GM19395 (cell line): ENCODE results near the gene WDR88.

ENCODE experiments used
- ATAC-seq: cut with Tn5 transposase; IDR thresholded peaks from one replicate; pipeline ENCODE4 v1.9.1; 2021; ENCODE audit warnings: mild to moderate bottlenecking, moderate library complexity; ENCODE audit not compliant: unreplicated experiment

Gene WDR88, protein sequence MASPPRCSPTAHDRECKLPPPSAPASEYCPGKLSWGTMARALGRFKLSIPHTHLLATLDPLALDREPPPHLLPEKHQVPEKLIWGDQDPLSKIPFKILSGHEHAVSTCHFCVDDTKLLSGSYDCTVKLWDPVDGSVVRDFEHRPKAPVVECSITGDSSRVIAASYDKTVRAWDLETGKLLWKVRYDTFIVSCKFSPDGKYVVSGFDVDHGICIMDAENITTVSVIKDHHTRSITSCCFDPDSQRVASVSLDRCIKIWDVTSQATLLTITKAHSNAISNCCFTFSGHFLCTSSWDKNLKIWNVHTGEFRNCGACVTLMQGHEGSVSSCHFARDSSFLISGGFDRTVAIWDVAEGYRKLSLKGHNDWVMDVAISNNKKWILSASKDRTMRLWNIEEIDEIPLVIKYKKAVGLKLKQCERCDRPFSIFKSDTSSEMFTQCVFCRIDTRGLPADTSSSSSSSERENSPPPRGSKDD

DNA sequence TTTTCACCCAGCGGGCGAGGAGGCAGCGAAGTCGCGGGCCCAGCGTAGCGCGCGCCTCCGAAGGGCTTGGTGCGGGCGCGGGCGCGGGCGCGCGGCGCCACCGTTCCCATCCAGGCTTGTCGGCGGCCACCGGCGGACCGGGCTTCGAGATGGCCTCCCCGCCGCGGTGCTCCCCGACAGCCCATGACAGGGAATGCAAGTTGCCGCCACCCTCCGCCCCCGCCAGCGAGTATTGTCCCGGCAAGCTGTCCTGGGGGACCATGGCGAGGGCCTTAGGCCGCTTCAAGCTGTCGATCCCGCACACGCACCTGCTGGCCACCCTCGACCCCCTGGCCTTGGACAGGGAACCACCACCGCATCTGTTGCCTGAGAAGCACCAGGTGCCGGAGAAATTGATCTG is at the start of gene WDR88:
TSS of gene WDR88 (plus strand) at position 94 of the 400 bp plus-strand sequence. CDS start at position 150, 56 bp downstream.
- ATAC-seq: no peak

- no peak for ATAC-seq
Measured at GRCh38 chr19:33085570-33086128, 46.3 kb upstream of the WDR88 start.

DNA sequence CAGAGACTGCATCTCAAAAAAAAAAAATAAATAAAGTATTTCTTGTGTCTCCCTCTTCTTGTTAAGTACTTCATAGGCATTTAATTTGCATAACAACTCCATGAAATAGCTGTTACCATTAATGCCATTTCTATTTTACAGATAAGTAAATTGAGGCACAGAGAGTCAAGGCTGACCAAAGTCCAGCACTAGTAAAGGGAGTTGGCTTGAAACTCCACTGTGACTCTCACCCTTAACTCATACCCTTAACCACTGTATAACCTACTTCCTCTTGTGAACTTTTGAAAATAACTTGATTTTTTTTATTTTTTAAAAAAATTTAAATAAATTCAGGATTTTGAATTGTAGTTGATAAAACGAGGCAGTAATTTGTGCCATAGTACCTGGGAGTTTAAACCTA is 45.0 kb upstream of the WDR88 start:
- no peak for ATAC-seq

DNA sequence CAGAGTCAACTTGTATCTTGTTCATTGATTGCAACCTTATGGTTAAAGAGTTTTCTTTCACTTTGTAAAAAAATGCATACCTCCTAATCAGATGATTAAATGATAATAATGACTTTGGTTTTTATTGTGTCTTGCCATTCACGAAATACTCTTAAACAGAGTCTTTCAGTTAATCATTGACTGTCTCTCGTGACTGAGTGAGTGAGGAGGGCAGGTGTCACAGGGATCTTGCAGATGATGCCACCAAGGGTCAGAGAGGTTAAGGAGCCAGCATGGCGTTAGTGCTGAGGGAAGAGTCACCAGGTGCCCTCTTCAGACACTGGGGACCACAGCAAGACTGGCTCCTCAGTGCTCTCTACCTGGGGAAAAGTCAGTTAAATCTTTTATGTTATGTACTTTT is 42.9 kb upstream of the WDR88 start:
- no peak for ATAC-seq

GRCh38 chr19:33090179-33090578 is 41.7 kb upstream of the WDR88 start:
- ATAC-seq: no peak

DNA sequence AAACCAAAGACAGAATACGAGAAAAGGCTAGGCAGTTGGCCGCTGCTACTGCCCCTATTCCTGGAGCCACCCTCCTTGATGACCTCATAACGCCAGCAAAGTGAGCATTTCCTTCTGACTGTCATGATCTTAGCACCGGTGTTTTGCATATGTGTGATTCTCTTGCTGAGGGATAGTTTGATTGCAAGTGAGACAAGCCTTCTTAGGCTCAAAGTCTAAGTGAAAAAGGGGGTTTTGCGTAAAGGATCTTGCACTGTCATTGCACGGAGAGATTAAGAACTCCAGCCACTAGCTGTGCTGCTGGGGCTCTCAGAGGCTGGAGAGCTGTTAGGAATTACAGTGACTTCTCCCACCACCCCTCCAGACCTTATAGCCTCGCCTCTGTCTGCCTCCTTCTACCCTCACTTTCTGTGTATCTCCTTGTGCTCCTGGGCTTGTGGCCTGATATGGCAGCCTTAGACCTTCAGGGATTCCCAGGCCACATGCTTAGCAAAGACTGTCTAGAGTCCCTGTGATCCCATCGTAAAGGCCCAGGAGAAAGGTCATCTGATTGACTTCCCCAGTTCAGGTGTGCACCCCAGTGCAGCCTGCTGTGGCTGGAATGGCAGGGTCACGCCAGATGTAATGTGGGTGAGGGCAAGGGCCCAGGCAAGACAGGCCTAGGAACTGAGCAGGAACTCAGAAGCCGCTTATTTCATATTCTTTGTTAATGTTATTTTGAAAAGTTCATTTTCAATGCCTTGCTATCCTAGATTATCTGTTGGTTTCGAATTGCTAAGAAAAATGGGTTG is 38.3 kb upstream of the WDR88 start:
- ATAC-seq: no peak

GRCh38 chr19:33094436-33095067 is 37.4 kb upstream of the WDR88 start:
- no peak for ATAC-seq

DNA sequence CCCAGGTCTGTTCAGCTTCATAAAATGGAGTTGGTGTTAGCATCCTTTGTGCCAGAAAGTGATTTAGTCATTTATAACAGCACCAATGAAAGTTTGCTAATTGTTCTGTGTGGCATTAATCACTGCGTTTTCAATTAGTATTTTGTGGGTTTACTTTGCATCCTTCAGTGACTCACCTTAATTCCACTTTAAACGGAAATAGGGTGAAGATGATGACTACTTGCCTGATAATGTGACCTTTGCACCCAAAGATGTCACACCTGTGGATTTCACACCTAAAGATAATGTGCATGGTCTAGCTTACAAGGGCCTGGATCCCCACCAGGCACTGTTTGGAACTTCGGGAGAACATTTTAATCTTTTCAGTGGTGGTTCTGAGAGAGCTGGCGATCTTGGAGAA is 35.9 kb upstream of the WDR88 start:
- no peak for ATAC-seq

GRCh38 chr19:33098055-33098534 is 33.8 kb upstream of the WDR88 start:
- no peak for ATAC-seq

- no peak for ATAC-seq
Measured at GRCh38 chr19:33100894-33101644, 30.8 kb upstream of the WDR88 start.

GRCh38 chr19:33102893-33103292 is 29.0 kb upstream of the WDR88 start:
- ATAC-seq: no peak

GRCh38 chr19:33108161-33108560 is 23.8 kb upstream of the WDR88 start:
- no peak for ATAC-seq

- ATAC-seq: no peak
Measured at GRCh38 chr19:33110137-33110910, 21.6 kb upstream of the WDR88 start.

- ATAC-seq: no peak
Measured at GRCh38 chr19:33111587-33111986, 20.3 kb upstream of the WDR88 start.

DNA sequence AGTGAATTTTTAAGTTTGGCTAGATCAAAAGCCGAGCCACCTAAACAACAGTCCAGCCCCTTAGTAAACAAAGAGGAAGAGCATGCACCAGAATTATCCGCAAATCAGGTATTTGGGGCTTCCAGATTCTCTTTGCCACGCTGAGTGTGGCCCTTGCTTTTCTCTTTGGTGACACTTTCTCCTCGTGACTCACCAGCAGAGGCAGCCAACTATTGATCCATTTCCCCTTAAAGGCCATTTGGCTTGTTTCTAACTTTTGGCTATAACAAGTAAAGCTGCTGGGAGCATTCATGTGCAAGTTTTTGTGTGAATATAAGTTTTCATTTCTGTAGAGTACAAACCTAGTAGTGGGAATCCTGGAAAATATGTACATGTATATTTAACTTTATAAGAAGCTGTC is 17.6 kb upstream of the WDR88 start:
- no peak for ATAC-seq

DNA sequence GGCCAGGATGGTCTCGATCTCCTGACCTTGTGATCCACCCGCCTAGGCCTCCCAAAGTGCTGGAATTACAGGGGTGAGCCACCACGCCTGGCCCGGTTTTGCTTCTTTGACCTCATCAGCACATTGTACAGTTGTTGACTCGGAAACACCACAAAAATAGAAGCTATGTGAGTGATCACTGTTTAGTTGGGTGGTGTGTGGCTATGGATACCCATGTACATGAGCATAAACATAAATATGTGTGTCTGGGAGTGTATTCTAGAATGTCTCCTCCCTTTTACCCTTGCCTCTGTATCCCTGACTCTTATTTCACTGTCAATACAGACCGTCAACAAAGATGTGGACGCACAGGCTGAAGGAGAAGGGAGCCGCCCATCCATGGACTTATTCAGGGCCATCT is 14.4 kb upstream of the WDR88 start:
- ATAC-seq: no peak

- no peak for ATAC-seq
Measured at GRCh38 chr19:33118643-33119042, 13.3 kb upstream of the WDR88 start.

- no peak for ATAC-seq
Measured at GRCh38 chr19:33124207-33125098, 7.5 kb upstream of the WDR88 start.
